NB4 (cell line): ENCODE results near the gene PPP1R37.

ENCODE experiments used
- DNase-seq: peaks from one replicate; pipeline ENCODE4 v3.0.0; 2010; ENCODE audit warnings: low read depth
- H3K4me3 ChIP-seq: one replicate; pipeline ENCODE4 v1.5.1; 2011; ENCODE audit warnings: mild to moderate bottlenecking, low read depth, low read length, moderate library complexity
- CTCF ChIP-seq: IDR thresholded peaks from one replicate; pipeline ENCODE4 v1.5.1; 2012; ENCODE audit warnings: low read depth, low read length
- MAX ChIP-seq: IDR thresholded peaks from 2 replicates; pipeline ENCODE4 v1.6.1; 2011; ENCODE audit warnings: low read depth, low read length
- MYC ChIP-seq: IDR thresholded peaks from 2 replicates; pipeline ENCODE4 v1.6.1; 2011; ENCODE audit warnings: low read depth, low read length
- POLR2A ChIP-seq: IDR thresholded peaks from 2 replicates; pipeline ENCODE4 v1.6.1; 2011; ENCODE audit warnings: mild to moderate bottlenecking; ENCODE audit not compliant: insufficient read length; ENCODE audit errors: extremely low read depth

Gene PPP1R37

DNA sequence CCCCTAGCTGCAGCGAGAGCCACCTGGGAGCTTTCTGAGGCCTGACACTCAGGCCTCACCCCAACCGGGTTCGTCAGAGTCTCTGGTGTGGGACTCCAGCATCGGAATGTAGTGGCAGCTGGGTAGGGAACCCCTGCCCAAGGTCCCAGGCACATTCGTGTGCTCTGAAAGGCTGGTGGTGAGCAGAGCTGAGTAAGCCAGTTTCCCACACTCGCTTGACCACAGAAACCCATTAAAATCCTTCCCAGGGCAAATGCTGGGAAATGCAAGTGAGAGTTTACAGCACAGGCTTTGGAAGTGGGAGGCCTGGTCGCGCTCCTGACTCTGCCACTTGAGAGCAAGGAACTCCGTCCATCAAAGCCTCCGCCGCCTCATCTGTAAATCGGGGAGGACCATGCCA lies 80.8 kb downstream of the PPP1R37 start:
- H3K4me3 ChIP-seq: no peak overlapping the region
- DNase-seq: no peak
- TF ChIP-seq CTCF: no peak
- TF ChIP-seq MAX: no peak
- TF ChIP-seq MYC: no peak
- no peak for TF ChIP-seq POLR2A

GRCh38 chr19:45175515-45176345 lies 82.8 kb downstream of the PPP1R37 start:
- DNase-seq: no peak
- TF ChIP-seq CTCF: no peak
- no peak for TF ChIP-seq POLR2A
- TF ChIP-seq MYC: no peak
- no peak for TF ChIP-seq MAX
- H3K4me3 ChIP-seq: no peak overlapping the region

DNA sequence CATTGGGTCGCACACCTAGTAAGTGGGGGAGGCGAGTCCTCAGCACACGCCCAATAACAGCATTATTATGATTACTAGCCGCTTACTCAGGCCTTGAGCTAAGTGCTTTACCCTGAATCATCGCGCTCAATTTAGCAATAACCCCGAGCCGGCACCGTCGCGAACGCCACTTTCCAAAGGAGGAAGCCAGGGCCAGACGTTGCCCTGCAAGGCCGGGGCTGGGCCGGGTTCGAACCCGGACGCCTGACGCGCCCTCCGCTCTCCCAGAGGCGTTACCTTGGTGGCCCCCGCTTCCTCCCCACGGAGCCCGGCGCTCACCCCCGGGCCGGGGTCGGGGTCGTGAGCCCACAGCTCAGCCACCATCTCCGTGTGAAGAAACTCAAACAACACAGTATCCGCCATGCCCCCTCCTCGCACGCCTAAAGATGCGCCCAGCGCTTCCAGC lies 84.9 kb downstream of the PPP1R37 start, which contains the start of gene TRAPPC6A:
Gene TRAPPC6A, minus strand, starts transcription at position 421 of the 445 bp plus-strand sequence. Its CDS starts 19 bp downstream, at position 402.
- DNase-seq: peak; percentile 80
- TF ChIP-seq POLR2A (peak; percentile 64), CTCF (no peak)
- peak within 1 kb of the TSS; percentile 88 for H3K4me3 ChIP-seq

DNA sequence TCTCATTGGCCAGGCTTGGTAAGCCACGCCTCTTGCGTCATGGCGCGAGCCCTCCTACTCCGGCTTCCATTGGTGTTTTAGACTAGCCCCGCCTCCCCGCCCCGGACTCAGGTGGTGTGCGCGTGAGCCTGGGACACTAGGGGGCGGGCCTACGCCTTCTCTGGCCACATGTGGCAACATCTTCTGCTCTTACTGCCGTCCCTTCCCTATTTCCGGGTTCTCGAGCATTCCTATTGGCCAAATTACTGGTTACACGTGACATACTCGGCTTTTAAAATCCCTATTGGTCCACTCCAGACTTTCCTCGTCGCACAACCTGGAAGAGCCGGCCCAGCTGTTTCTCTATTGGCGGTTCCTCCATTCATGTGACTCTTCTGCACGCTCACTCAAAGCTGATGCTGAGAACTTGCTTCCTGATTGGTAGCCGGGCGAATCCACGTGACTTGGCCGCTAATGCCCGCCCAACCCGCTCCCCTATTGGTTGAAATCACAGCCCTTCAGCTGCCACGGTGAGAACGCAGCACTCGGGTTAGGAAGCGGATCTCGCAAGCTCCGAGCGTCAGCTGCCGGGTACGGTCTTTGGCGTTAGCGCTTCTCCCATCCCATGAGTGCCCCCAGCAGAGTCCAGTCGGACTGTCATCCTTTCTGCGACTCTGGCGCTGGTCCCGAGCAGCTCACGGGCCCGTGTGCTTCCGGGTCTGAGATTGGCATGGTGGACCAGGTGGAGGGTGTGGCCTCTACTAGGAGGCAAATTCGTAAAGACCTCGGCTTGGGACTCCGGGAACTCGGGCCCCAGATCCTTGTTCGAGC lies 85.5 kb downstream of the PPP1R37 start, which contains the start of gene BLOC1S3:
Gene BLOC1S3, plus strand, starts transcription at position 523 of the 810 bp plus-strand sequence. CDS start 513 bp downstream, outside the sequence.
- TF ChIP-seq CTCF (no peak), MAX (peak; percentile 91), MYC (peak; percentile 92), POLR2A (peak; percentile 11)
- peak; percentile 98 for DNase-seq
- H3K4me3 ChIP-seq: peak within 1 kb of the TSS; percentile 88

GRCh38 chr19:45179072-45179891 lies 86.3 kb downstream of the PPP1R37 start:
- peak; percentile 41 for DNase-seq
- peak overlapping the region; percentile 76 for H3K4me3 ChIP-seq
- TF ChIP-seq MYC: no peak
- no peak for TF ChIP-seq MAX
- TF ChIP-seq CTCF: no peak
- no peak for TF ChIP-seq POLR2A
